D721Med (cell line): Measurements from ENCODE around the gene BMPER.

ENCODE experiments used
- DNase-seq: peaks from one replicate; pipeline ENCODE4 v3.0.0; 2011; ENCODE audit warnings: low spot score; ENCODE audit not compliant: insufficient read length
- FAIRE-seq: peaks from 2 replicates; lab custom pipeline; 2011; peaks lifted over from hg19 to GRCh38; lab: Jason Lieb, UNC
- TF ChIP-seq, protein P1 (sequence below): IDR thresholded peaks from 2 replicates; pipeline ENCODE4 v1.5.1; 2012; ENCODE audit warnings: mild to moderate bottlenecking, control low read depth; ENCODE audit not compliant: insufficient read depth; ENCODE audit errors: missing control alignments

Gene BMPER

DNA sequence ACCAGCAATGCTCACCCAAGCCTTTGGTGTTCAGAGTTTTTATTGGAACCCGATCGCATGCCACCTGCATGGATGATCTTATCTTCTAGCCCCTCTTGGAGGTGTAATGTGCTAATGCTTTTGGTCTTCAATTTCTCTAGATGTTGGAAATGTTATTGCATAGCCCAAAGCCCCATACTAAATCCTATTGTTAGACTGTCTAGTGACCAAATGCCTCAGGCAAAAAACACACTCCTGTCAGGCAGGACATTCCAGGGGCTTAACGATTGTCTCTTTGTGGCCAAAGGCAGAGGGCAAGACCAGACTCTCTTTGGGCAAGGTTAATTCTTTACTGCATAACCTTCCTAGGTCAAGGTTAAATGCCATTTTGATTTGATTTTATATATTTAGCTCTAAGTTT is 187.9 kb downstream of the BMPER start:
- DNase-seq (no peak), FAIRE-seq (no peak)
- TF ChIP-seq, protein P1, sequence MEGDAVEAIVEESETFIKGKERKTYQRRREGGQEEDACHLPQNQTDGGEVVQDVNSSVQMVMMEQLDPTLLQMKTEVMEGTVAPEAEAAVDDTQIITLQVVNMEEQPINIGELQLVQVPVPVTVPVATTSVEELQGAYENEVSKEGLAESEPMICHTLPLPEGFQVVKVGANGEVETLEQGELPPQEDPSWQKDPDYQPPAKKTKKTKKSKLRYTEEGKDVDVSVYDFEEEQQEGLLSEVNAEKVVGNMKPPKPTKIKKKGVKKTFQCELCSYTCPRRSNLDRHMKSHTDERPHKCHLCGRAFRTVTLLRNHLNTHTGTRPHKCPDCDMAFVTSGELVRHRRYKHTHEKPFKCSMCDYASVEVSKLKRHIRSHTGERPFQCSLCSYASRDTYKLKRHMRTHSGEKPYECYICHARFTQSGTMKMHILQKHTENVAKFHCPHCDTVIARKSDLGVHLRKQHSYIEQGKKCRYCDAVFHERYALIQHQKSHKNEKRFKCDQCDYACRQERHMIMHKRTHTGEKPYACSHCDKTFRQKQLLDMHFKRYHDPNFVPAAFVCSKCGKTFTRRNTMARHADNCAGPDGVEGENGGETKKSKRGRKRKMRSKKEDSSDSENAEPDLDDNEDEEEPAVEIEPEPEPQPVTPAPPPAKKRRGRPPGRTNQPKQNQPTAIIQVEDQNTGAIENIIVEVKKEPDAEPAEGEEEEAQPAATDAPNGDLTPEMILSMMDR = no peak

DNA sequence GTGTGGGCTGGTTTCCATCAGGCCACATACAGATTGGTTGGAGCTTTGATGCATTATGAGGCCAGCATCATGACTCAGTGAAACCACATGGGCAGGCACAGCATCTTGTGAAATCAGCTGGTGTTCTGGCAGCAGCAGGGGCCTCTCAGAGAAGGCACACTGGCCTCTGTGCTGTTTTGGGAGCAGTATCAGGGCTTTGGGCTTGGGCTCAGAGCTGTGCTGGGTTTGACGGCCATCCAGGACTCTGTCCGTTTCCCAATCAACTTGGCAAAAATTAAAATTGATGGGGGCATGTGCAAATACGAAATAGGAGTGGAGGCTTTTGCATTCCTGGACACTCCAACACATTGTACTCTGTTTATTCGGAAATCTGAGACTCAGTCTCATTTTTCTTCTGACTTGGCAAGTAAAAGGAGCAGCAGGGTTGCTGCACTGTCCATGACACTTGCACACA is 190.9 kb downstream of the BMPER start:
- TF ChIP-seq, protein P1 = no peak
- no peak for DNase-seq
- no peak for FAIRE-seq

DNA sequence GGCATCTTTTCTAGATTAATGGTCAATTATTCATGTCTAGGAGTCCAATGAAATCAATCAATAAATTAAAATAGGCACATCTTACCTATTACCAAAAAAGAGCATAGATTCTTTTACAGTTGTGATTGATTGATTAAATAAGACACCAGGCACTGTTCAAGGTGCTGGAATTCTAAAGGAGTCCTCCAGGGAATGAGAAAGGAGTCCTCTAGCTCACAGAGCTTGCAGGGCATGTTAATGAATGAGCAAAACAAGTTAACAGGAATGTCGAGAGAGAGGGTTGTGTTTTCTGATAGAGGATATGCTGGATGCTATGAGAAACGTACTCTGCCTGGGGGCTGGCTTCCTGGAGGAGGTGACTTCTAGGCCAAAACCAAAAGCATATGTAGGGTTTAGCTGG is 191.4 kb downstream of the BMPER start:
- TF ChIP-seq, protein P1 = no peak
- FAIRE-seq = no peak
- DNase-seq = no peak

DNA sequence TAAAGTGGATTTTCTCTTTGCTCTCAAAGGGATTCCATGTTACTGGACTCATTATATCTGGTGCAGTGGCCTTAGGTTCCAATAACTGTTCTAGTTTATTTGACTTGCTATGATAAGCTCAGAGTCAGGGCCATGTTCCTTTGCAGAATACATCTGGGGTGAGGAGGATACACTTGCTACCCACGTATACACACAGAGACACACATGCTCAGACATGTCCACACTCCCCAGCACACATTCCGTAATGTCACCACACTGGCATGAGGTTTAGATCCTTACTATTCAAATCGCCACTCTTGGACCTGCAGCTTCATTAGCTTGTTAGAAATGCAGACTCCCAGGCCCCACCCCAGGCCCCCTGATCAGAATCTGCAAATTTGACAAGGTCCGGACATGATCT is 195.3 kb downstream of the BMPER start:
- TF ChIP-seq, protein P1 = no peak
- no peak for FAIRE-seq

DNA sequence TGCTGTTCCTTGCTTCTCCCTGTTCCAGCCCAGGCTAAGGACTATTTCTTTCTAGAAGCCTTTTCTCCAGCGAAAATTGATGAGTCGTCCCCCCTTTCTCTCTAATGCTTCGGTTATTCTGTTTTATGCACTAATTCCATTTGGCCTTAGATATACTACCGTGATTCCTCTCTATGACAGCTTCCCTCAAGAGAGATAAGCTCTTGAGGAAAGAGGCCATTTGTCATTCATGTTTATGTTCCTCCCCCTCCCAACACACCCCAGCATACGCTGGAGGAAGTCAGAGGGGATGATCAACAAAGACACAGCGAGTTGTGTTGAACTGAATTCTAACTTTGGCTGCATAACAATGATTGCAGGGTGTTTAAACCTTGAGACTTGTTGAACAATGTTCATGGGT is 198.8 kb downstream of the BMPER start:
- FAIRE-seq = no peak
- TF ChIP-seq, protein P1 = no peak

More for the DNA sequence above, 195.3 kb downstream of the BMPER start:
- DNase-seq = no peak

DNA sequence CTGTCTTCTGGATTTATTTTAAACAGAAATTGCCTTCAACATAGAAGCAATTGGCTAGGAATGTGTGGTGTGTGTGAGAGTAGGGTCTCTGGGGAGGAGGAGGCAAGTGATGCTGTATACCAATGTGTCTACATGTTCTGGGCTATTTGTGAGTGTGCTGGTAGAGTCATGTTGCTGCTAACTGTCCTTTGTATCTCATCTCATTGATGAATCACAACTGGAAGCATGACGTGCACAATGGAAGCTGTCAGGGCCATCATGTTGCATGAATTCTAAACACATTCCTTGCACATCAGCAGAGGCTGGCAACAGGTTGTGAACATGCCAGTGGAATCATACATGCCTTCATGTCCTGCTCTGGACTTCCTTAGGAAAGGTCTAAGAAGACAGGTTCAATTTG is 199.7 kb downstream of the BMPER start:
- FAIRE-seq (peak; percentile 58), DNase-seq (no peak)
- TF ChIP-seq, protein P1 = no peak

More for the DNA sequence above, 198.8 kb downstream of the BMPER start:
- DNase-seq = no peak

DNA sequence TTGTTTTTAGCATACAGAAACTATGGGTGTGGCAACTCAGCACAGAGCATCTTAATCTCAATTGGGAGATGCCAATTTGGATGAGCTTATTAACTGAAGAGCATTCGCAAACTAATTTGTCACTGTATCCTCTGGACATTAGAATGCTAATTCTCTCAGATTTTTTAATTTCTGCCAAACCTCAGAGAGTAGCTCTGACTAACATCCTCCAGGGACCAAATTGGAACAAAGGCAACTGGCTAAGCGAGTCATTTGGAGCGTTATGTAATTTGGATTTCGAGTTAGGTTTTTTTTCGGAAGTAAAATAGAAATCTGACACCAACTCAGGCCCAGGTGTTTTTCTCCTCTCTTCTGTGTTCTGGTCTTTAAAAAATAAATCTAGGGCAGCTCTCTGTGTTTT is 201.9 kb downstream of the BMPER start:
- TF ChIP-seq, protein P1 = no peak
- no peak for FAIRE-seq
- DNase-seq = no peak
